Suprapubic skin (tissue), 4 donors: ENCODE data around the gene LGALS7B. TPM values are rescaled to one million over a fixed set of nuclear protein-coding genes. Genes with fewer than 3 reads are reported as not detected.
"Not testable (repeated sequence)": the region's sequence is repeated elsewhere in the genome, so short reads cannot be mapped to it uniquely, and the experiment has no call there.

ENCODE experiments used
- DNase-seq, 2 donors: peaks; one replicate each; pipeline ENCODE4 v3.0.0-alpha.2; 2019; ENCODE audit warnings: low spot score in 2 of 2
- H3K27ac ChIP-seq: fragments of 200-600 bp; sonication (generic); one replicate; pipeline ENCODE4 v1.5.1; 2019
- H3K27me3 ChIP-seq: fragments of 200-600 bp; sonication (generic); one replicate; pipeline ENCODE4 v1.5.1; 2019
- H3K36me3 ChIP-seq: fragments of 200-600 bp; sonication (generic); one replicate; pipeline ENCODE4 v1.5.1; 2019
- H3K4me1 ChIP-seq: fragments of 200-600 bp; sonication (generic); one replicate; pipeline ENCODE4 v1.5.1; 2019
- H3K4me3 ChIP-seq: fragments of 200-600 bp; sonication (generic); one replicate; pipeline ENCODE4 v1.5.1; 2019; ENCODE audit warnings: mild to moderate bottlenecking
- H3K9me3 ChIP-seq: fragments of 200-600 bp; sonication (generic); one replicate; pipeline ENCODE4 v1.5.1; 2019
- EP300 ChIP-seq: sonication (generic); formaldehyde crosslinking; IDR thresholded peaks from one replicate; pipeline ENCODE4 v1.6.1; 2017; ENCODE audit warnings: antibody characterized with exemption
- POLR2A ChIP-seq, 2 donors: fragments of 450-650 bp; IDR thresholded peaks; one replicate each; pipeline ENCODE4 v1.6.1; 2017; ENCODE audit warnings: antibody characterized with exemption in 2 of 2, mild to moderate bottlenecking in 2 of 2, moderate library complexity in 2 of 2
- POLR2AphosphoS5 ChIP-seq, 3 donors: sonication (generic); formaldehyde crosslinking; IDR thresholded peaks; one replicate each; pipeline ENCODE4 v1.6.1; 2017; ENCODE audit warnings: antibody characterized with exemption in 3 of 3
- WGBS: methylation state at CpG from one replicate; pipeline ENCODE4 v1.1.5; 2018; 5-methylcytosine and 5-hydroxymethylcytosine counted together
- total RNA-seq, 4 donors: library from RNA; depleted of rRNA; stranded (reverse); fragments of >200 nt; gene quantifications; one replicate each; pipeline ENCODE4 v1.1.0, GENCODE V29; 2016
- TF ChIP-seq, protein P1 (sequence below), 2 donors: fragments of 200-600 bp in 1 of 2; fragments of 450-650 bp in 1 of 2; sonication (generic) in 1 of 2; IDR thresholded peaks; one replicate each; pipeline ENCODE4 v1.5.1; 2016 to 2019; ENCODE audit warnings: antibody characterized with exemption in 2 of 2, mild to moderate bottlenecking in 1 of 2, moderate library complexity in 1 of 2

Gene LGALS7B
- total RNA-seq, 4 donors from 2014 or later: 1,712 to 6,564 (median 4,773) TPM

DNA sequence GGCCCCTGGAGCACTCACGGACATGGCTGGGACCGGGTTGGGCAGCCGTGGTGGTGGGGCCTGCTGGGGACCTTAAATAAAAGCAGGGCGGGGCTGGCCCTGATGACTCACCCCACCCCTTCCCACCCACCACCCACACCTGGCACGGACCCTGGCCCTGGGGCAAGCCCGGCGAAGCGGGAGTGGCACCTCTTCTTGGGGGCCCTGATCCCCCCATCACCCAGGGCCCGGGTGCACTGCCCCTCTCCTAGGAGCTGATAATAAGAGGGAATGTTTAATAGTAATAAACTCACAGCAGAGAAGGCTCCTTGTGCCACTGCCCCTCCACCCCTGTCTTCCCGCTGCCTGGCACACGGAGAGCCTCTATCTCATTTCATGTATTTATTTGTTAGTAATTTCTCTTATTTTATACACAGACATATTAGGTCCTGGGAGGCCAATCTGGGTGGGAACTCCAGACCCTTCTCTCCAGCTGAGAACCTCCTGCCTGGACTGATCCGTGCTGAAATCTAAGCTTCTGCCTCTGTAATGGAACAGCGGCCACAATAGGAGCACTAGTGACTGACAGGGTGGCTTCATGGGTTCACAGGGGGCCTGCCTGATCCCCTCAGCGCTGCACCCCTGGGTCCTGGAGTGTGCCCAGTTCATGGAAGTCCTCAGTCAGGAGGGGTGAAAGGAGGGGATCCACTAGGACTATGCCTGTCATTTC lies 15.4 kb upstream of the LGALS7B start, which contains the start of gene LGALS7:
Gene LGALS7, minus strand, starts transcription at position 49 of the 709 bp plus-strand sequence. Its CDS starts 25 bp downstream, at position 24.
- no peak for TF ChIP-seq POLR2A (IDR thresholded peaks at IDR 0.05)
- Histone ChIP-seq H3K36me3 (no peaks in the 10 kb centered on the region), H3K27ac (peak within 1 kb of the TSS; percentile 74), H3K4me3 (no peak within 1 kb of the TSS), H3K27me3 (no peaks in the 10 kb centered on the region), H3K4me1 (peaks cover 35% of the 10 kb centered on the region), H3K9me3 (no peaks in the 10 kb centered on the region)
- DNase-seq: no peak
- WGBS: 34% methylated on average over 8 of the region's 14 CpGs

DNA sequence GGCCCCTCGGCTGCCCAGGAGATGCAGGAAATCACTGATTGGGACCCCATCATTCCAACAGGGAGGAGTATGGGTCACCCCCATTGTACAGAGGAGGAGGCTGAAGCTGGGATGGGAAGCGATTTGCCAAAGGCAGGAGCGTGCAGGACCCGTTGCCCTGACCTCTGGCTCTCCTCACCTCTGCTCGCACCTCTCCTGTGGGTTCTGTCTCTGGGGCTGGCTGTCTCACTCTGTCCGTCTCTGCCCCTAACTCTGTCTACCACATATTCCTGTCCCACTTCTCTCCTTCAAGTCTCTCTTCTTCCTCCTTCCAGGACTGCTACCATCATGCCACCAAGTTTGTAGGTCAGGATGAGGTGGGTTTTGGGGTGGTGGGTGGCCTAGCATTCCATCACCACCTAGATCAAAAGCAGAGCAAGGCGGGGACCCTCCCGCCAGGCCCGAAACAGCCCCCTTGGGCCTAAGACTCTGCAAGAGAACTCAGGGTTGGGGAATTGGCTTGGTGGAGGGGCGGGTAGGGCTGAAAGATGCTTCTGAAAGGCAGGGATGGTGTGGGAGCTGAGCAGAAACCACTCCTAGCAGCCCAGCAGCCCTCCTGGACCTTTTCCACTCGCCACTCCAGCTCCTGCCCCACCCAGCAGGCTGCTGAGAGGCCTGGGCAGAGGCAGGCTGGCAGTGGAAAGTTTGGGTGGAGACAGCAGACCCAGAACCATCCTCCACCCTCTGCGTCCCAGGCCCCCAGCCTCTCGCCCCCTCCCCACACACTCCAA lies 14.6 kb upstream of the LGALS7B start:
- H3K27ac ChIP-seq: peak overlapping the region; percentile 74
- H3K4me1 ChIP-seq: peaks cover 31% of the 10 kb centered on the region
- WGBS: 54% methylated on average over 9 of the region's 13 CpGs
- H3K9me3 ChIP-seq: no peaks in the 10 kb centered on the region
- TF ChIP-seq POLR2A (IDR thresholded peaks at IDR 0.05) (no peak), EP300 (no peak)
- TF ChIP-seq, protein P1, sequence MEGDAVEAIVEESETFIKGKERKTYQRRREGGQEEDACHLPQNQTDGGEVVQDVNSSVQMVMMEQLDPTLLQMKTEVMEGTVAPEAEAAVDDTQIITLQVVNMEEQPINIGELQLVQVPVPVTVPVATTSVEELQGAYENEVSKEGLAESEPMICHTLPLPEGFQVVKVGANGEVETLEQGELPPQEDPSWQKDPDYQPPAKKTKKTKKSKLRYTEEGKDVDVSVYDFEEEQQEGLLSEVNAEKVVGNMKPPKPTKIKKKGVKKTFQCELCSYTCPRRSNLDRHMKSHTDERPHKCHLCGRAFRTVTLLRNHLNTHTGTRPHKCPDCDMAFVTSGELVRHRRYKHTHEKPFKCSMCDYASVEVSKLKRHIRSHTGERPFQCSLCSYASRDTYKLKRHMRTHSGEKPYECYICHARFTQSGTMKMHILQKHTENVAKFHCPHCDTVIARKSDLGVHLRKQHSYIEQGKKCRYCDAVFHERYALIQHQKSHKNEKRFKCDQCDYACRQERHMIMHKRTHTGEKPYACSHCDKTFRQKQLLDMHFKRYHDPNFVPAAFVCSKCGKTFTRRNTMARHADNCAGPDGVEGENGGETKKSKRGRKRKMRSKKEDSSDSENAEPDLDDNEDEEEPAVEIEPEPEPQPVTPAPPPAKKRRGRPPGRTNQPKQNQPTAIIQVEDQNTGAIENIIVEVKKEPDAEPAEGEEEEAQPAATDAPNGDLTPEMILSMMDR (IDR thresholded peaks at IDR 0.05): no peak
- no peaks in the 10 kb centered on the region for H3K27me3 ChIP-seq
- H3K4me3 ChIP-seq: no peak overlapping the region
- DNase-seq: no peak
- H3K36me3 ChIP-seq: no peaks in the 10 kb centered on the region

DNA sequence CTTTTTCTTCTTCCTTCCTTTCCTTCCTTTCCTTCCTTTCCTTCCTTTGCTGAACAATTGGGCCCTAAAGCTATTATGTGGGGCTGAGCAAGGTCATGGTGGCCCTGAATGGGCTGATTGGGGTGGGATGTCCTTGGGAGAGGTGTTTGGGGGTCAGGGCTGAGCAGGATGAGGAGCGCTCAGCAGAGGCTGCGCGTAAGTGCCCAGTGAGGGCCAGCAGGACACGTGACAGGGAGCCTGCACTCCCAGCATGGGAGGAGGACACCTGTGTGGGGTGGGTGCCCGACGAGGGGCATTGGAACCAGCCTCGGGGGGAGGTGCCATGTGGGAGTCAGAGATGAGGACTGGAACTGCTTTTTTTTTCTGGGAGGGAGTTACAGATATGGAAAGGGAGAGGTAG lies 10.3 kb upstream of the LGALS7B start:
- Histone ChIP-seq H3K36me3 (no peaks in the 10 kb centered on the region), H3K4me1 (peaks cover 21% of the 10 kb centered on the region), H3K27me3 (no peaks in the 10 kb centered on the region), H3K27ac (no peak overlapping the region), H3K9me3 (no peaks in the 10 kb centered on the region), H3K4me3 (no peak overlapping the region)
- 59% methylated on average over 7 of the region's 7 CpGs for WGBS
- TF ChIP-seq, protein P1 (IDR thresholded peaks at IDR 0.05): no peak
- TF ChIP-seq EP300 (no peak), POLR2A (IDR thresholded peaks at IDR 0.05) (no peak), POLR2AphosphoS5 (IDR thresholded peaks at IDR 0.05) (no peak)
- no peak for DNase-seq

DNA sequence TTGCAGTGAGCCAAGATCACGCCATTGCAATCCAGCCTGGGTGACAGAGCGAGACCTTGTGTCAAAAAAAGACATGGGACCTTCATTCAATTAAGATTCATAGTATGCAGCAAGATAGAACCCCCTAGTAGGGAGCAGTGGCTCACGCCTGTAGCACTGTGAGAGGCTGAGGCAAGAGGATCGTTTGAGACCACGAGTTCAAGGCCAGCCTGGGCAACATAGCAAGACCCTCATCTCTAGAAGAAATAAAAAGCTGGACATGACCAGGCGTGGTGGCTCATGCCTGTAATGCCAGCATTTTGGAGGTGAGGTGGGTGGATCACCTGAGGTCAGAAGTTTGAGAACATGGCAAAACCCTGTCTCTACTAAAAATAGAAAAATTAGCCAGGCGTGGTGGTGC lies 8.6 kb upstream of the LGALS7B start:
- no peak for DNase-seq
- 74% methylated on average over 7 of the region's 7 CpGs for whole genome bisulfite sequencing

DNA sequence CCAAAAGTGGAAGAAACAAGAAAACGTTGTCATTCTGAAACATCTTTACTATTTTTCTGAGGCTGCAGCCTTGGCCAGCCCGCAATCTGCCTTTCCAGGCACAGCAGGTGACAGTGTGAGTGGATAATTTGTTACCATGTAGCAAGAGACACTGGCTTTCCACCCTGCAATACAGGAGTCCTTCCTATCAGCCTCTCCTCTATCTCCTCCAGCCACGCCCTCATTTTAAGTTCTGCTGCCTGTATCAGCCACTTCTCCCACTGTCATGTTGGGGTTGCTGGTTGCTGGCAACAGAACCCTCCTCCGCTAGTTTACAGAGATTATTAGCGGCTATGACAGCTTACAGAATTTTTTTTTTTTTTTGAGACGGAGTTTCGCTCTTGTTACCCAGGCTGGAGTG lies 7.9 kb upstream of the LGALS7B start:
- H3K4me3 ChIP-seq: no peak overlapping the region
- DNase-seq: no peak
- WGBS: 71% methylated on average over 7 of the region's 7 CpGs
- TF ChIP-seq POLR2A (IDR thresholded peaks at IDR 0.05): no peak
- TF ChIP-seq, protein P1 (IDR thresholded peaks at IDR 0.05): no peak
- no peak for TF ChIP-seq POLR2AphosphoS5 (IDR thresholded peaks at IDR 0.05)
- TF ChIP-seq EP300: no peak
- no peak overlapping the region for H3K27ac ChIP-seq
- no peaks in the 10 kb centered on the region for H3K36me3 ChIP-seq
- no peaks in the 10 kb centered on the region for H3K9me3 ChIP-seq
- H3K4me1 ChIP-seq: no peaks in the 10 kb centered on the region
- no peaks in the 10 kb centered on the region for H3K27me3 ChIP-seq

More for the DNA sequence above, 8.6 kb upstream of the LGALS7B start:
- Histone ChIP-seq H3K9me3 (no peaks in the 10 kb centered on the region), H3K27ac (no peak overlapping the region), H3K27me3 (no peaks in the 10 kb centered on the region), H3K4me1 (peaks cover 4% of the 10 kb centered on the region), H3K36me3 (no peaks in the 10 kb centered on the region), H3K4me3 (no peak overlapping the region)
- no peak for TF ChIP-seq EP300
- no peak for TF ChIP-seq POLR2A (IDR thresholded peaks at IDR 0.05)
- no peak for TF ChIP-seq POLR2AphosphoS5 (IDR thresholded peaks at IDR 0.05)
- TF ChIP-seq, protein P1 (IDR thresholded peaks at IDR 0.05): no peak

DNA sequence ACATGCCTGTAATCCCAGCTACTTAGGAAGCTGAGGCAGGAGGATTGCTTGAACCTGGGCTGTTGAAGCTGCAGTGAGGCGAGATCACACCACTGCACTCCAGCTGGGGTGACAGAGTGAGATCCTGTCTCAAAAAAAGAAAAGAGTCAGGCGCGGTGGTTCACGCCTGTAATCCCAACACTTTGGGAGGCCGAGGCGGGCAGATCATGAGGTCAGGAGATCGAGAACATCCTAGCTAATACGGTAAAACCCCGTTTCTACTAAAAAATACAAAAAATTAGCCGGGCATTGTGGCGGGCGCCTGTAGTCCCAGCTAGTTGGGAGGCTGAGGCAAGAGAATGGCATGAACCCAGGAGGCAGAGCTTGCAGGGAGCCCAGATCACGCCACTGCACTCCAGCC lies 6.8 kb upstream of the LGALS7B start:
- H3K27me3 ChIP-seq, H3K4me1 ChIP-seq, DNase-seq, H3K27ac ChIP-seq, H3K9me3 ChIP-seq, H3K36me3 ChIP-seq, H3K4me3 ChIP-seq: not testable (repeated sequence)
- 90% methylated on average over 13 of the region's 13 CpGs for WGBS
